Left lung (tissue), 10 donors: Measurements from ENCODE around the gene AMBP. TPM values are rescaled to one million over a fixed set of nuclear protein-coding genes. Genes with fewer than 3 reads are reported as not detected.

Source experiments
- ATAC-seq: fragments of 200-7000 bp; cut with Tn5 transposase; one replicate; pipeline ENCODE4 v1.9.1; 2020; ENCODE audit warnings: moderate library complexity
- DNase-seq, 4 donors: peaks; one replicate each; pipeline ENCODE4 v3.0.0-alpha.2; 2013 to 2020
- H3K27ac ChIP-seq, 2 donors: fragments of 200-600 bp; sonication (generic) in 1 of 2; one replicate each; pipeline versions ENCODE4 v1.5.0 to v1.8.0; 2020 to 2021
- H3K27me3 ChIP-seq, 2 donors: fragments of 200-600 bp; sonication (generic) in 1 of 2; one replicate each; pipeline versions ENCODE4 v1.5.0 to v1.8.0; 2020 to 2021
- H3K36me3 ChIP-seq, 2 donors: fragments of 200-600 bp; sonication (generic) in 1 of 2; one replicate each; pipeline versions ENCODE4 v1.5.0 to v1.8.0; 2020 to 2021
- H3K4me1 ChIP-seq, 2 donors: fragments of 200-600 bp; one replicate each; pipeline ENCODE4 v1.8.0; 2021
- H3K4me3 ChIP-seq, 2 donors: fragments of 200-600 bp; sonication (generic) in 1 of 2; one replicate each; pipeline versions ENCODE4 v1.5.0 to v1.8.0; 2020 to 2021; ENCODE audit warnings: mild to moderate bottlenecking in 1 of 2
- H3K9me3 ChIP-seq, 2 donors: fragments of 200-600 bp; sonication (generic) in 1 of 2; one replicate each; pipeline versions ENCODE4 v1.5.0 to v1.8.0; 2020 to 2021
- CTCF ChIP-seq, 2 donors: fragments of 200-600 bp; sonication (generic) in 1 of 2; IDR thresholded peaks; one replicate each; pipeline versions ENCODE4 v1.5.0 to v1.8.0; 2021; ENCODE audit warnings: antibody characterized with exemption in 2 of 2
- intact Hi-C, 2 donors: fragments of 100-400 bp; cut with DNase I; formaldehyde crosslinking; loops; one replicate each; pipeline versions ENCODE4 v1.11.2 to v1.14.2; 2022
- polyA plus RNA-seq, 6 donors: library from polyadenylated mRNA; unstranded; fragments of 120-200 nt; gene quantifications; one replicate each; pipeline ENCODE4 v1.2.1, GENCODE V29; 2013; ENCODE audit not compliant: insufficient read length in 6 of 6
- total RNA-seq, 2 donors: library from RNA; stranded (reverse); fragmentation: NEBNext Ultra II Directional; extraction: Animal tissue kit (Norgen Biotek cat#: 25700); gene quantifications; one replicate each; pipeline ENCODE4 v1.2.1, GENCODE V29; 2021
- donor health status: DM: no; HTN: yes; CAD: no.
- donor health status: DM: no; HTN: no; CAD: no.

Gene AMBP
- total and polyA plus RNA-seq, 8 donors = 1.2 to 5.5 (median 2.5) TPM; not detected in 1

GRCh38 chr9:114102484-114102883 lies 24.4 kb upstream of the AMBP start:
- TF ChIP-seq CTCF (IDR thresholded peaks at IDR 0.05) = no peak
- no peaks in the 10 kb centered on the region for H3K36me3 ChIP-seq
- peaks cover 0 to 3% of the 10 kb centered on the region in 2 donors for H3K9me3 ChIP-seq
- intact Hi-C loops = no loop called here
- H3K4me3 ChIP-seq = no peak overlapping the region
- no peak overlapping the region for H3K27ac ChIP-seq
- peaks cover 0 to 9% of the 10 kb centered on the region in 2 donors for H3K4me1 ChIP-seq
- H3K27me3 ChIP-seq = peaks cover 0 to 38% of the 10 kb centered on the region in 2 donors
- ATAC-seq (no peak), DNase-seq (no peak)

- no peaks in the 10 kb centered on the region for H3K36me3 ChIP-seq
- H3K4me1 ChIP-seq = peaks cover 0 to 9% of the 10 kb centered on the region in 2 donors
- no peak for DNase-seq
- no peak overlapping the region for H3K27ac ChIP-seq
- intact Hi-C loops = no loop called here
- H3K27me3 ChIP-seq = peaks cover 0 to 55% of the 10 kb centered on the region in 2 donors
- ATAC-seq = no peak
- peaks cover 0 to 3% of the 10 kb centered on the region in 2 donors for H3K9me3 ChIP-seq
- TF ChIP-seq CTCF (IDR thresholded peaks at IDR 0.05) = no peak
- H3K4me3 ChIP-seq = no peak overlapping the region
Observed at GRCh38 chr9:114100536-114100935, 22.4 kb upstream of the AMBP start.

GRCh38 chr9:114099669-114100270 lies 21.7 kb upstream of the AMBP start:
- no peak for TF ChIP-seq CTCF (IDR thresholded peaks at IDR 0.05)
- no peak for ATAC-seq
- no peak overlapping the region for H3K4me3 ChIP-seq

GRCh38 chr9:114098936-114099668 lies 21.0 kb upstream of the AMBP start, which contains the start of gene KIF12:
KIF12 (minus strand) TSS chr9:114099292; CDS start chr9:114099276, 16 bp downstream.
- no peak for TF ChIP-seq CTCF (IDR thresholded peaks at IDR 0.05)
- DNase-seq = peak in 2 of 4 donors; percentile 29 to 64
- ATAC-seq = peak; percentile 35
- intact Hi-C loops = no loop called here
- Histone ChIP-seq H3K4me3 (peak within 1 kb of the TSS; percentile 41 to 44), H3K27me3 (peaks cover 0 to 55% of the 10 kb centered on the region in 2 donors), H3K4me1 (peaks cover 0 to 9% of the 10 kb centered on the region in 2 donors), H3K27ac (no peak within 1 kb of the TSS), H3K9me3 (peaks cover 0 to 3% of the 10 kb centered on the region in 2 donors), H3K36me3 (no peaks in the 10 kb centered on the region)

More at GRCh38 chr9:114099669-114100270, 21.7 kb upstream of the AMBP start:
- H3K36me3 ChIP-seq = no peaks in the 10 kb centered on the region
- intact Hi-C loops = no loop called here
- peaks cover 0 to 9% of the 10 kb centered on the region in 2 donors for H3K4me1 ChIP-seq
- no peak overlapping the region for H3K27ac ChIP-seq
- no peak for DNase-seq
- H3K9me3 ChIP-seq = peaks cover 0 to 3% of the 10 kb centered on the region in 2 donors
- peaks cover 0 to 55% of the 10 kb centered on the region in 2 donors for H3K27me3 ChIP-seq
